ENCODE results near the gene EVI2A. TPM values are rescaled to one million over a fixed set of nuclear protein-coding genes. Genes with fewer than 3 reads are reported as not detected.
A peak's percentile ranks its signal among the peaks of the same experiment; 100 is the strongest.

The EVI2A gene
- total RNA-seq, 1 donor from 2014 or later: 59.2 TPM

GRCh38 chr17:31279401-31279800 lies 42.0 kb downstream of the EVI2A start:
- DNase-seq (ENCODE audit: low read depth): no peak

- no peak for DNase-seq (ENCODE audit: low read depth)
Observed at GRCh38 chr17:31275116-31275515, 46.3 kb downstream of the EVI2A start.

GRCh38 chr17:31274252-31274651 lies 47.2 kb downstream of the EVI2A start:
- no peak for DNase-seq (ENCODE audit: low read depth)

- no peak for DNase-seq (ENCODE audit: low read depth)
Observed at GRCh38 chr17:31273516-31273915, 47.9 kb downstream of the EVI2A start.

- no peak for DNase-seq (ENCODE audit: low read depth)
Observed at GRCh38 chr17:31272803-31273202, 48.6 kb downstream of the EVI2A start.

GRCh38 chr17:31272236-31272635 lies 49.2 kb downstream of the EVI2A start:
- DNase-seq (ENCODE audit: low read depth): peak; percentile 82

GRCh38 chr17:31269578-31269983 lies 51.8 kb downstream of the EVI2A start:
- DNase-seq (ENCODE audit: low read depth): peak; percentile 100

GRCh38 chr17:31269036-31269577 lies 52.3 kb downstream of the EVI2A start:
- no peak for DNase-seq (ENCODE audit: low read depth)

Other genes starting within 250 kb of the EVI2A start
- 31.8 and 42.9 TPM in 2 replicates for gene NF1, start 226.6 kb downstream of the EVI2A start, total RNA-seq
- gene OMG, start 24.4 kb downstream of the EVI2A start, total RNA-seq: 0.27 and 4.2 TPM in 2 replicates
- gene EVI2B, start 7.6 kb downstream of the EVI2A start, total RNA-seq: 1.8 and 2.2 TPM in 2 replicates
- gene RAB11FIP4, start 70.1 kb upstream of the EVI2A start, total RNA-seq: 0.29 and 0.83 TPM in 2 replicates